GM23248 (cell line): ENCODE data around the gene ACAT2.

ENCODE experiments used
- EZH2 ChIP-seq: fragments of 200-600 bp; sonication (generic); IDR thresholded peaks from 2 replicates; pipeline ENCODE4 v1.6.1; 2018; ENCODE audit warnings: antibody characterized with exemption, mild to moderate bottlenecking; ENCODE audit not compliant: insufficient read depth, poor library complexity, severe bottlenecking
- EZH2phosphoT487 ChIP-seq: fragments of 200-600 bp; sonication (generic); IDR thresholded peaks from 2 replicates; pipeline ENCODE4 v1.6.1; 2018; ENCODE audit warnings: antibody characterized with exemption, moderate library complexity, mild to moderate bottlenecking, low read depth; ENCODE audit not compliant: insufficient read depth

DNA sequence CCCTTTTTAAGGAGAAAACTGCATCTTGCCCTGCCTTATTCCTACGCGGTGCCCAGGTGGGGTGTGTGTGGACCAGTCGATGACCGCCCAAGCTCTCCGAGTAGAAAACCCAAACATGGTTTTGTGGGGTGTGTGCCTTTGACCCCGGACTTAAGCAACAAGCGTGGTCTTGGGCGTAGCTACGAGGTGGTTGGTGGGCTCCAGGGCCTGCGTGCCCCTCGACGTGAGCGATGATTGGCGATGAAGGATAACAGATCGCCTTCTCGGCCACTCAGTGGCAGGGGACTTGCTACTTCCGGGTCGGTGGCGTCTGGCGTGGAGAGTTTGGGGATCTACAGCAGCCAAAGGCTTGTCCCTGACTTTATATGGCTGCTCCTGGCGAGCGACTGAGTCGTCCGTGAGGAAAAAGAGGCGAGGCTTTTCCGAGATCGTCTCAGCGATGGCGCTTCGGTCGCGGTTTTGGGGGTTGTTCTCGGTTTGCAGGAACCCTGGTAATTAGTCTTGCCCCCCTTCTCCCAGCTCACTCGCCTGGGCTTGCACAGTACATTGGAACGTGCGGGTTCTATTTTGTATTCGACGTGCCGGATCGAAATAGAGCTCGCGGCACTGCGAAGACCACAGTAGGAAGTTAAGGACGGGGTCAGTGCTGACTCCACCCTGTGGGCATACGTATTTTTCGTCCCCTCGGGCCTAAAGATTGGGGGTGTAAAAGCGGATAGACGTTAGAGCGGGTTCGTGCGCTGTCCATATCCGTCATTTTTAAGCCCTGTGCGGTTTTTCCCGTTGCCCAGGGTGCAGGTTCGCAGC lies 28.5 kb downstream of the ACAT2 start, which contains the start of gene MRPL18:
- TF ChIP-seq EZH2 (no peak), EZH2phosphoT487 (no peak)
